CD14-positive monocyte (primary cell): ENCODE results near the gene FOSB. TPM values are rescaled to one million over a fixed set of nuclear protein-coding genes. Genes with fewer than 3 reads are reported as not detected.

Experiments used
- DNase-seq, 3 donors: peaks; one replicate each; pipeline ENCODE4 v3.0.0-alpha.2; 2011 to 2022
- H2AFZ ChIP-seq: 2 replicates; pipeline ENCODE4 v1.6.0; 2012; ENCODE audit warnings: mild to moderate bottlenecking, low read depth, low read length, inconsistent platforms; ENCODE audit not compliant: insufficient read depth, poor library complexity, severe bottlenecking
- H3K27ac ChIP-seq, 2 donors: 1 replicate in 1 of 2; 2 replicates in 1 of 2; pipeline ENCODE4 v1.5.1; 2012 to 2013; ENCODE audit warnings: low read length in 2 of 2, control low read depth in 1 of 2, inconsistent platforms in 1 of 2, low read depth in 1 of 2, mild to moderate bottlenecking in 1 of 2
- H3K27me3 ChIP-seq, 2 donors: one replicate each; pipeline versions ENCODE4 v1.6.0 to v1.6.1; 2011 to 2013; ENCODE audit warnings: low read length in 2 of 2; ENCODE audit not compliant: control insufficient read depth in 2 of 2, insufficient read depth in 2 of 2
- H3K36me3 ChIP-seq, 2 donors: replicated peaks in 1 of 2; 1 replicate in 1 of 2; 2 replicates in 1 of 2; pipeline versions ENCODE4 v1.5.1 to v1.6.1; 2012 to 2013; ENCODE audit warnings: low read length in 2 of 2, control low read depth in 1 of 2, inconsistent platforms in 1 of 2, mild to moderate bottlenecking in 1 of 2; ENCODE audit not compliant: insufficient read depth in 2 of 2, control insufficient read depth in 1 of 2
- H3K4me1 ChIP-seq, 2 donors: 1 replicate in 1 of 2; 2 replicates in 1 of 2; pipeline versions ENCODE4 v1.5.1 to v1.6.1; 2012 to 2013; ENCODE audit warnings: low read length in 2 of 2, control low read depth in 1 of 2, inconsistent platforms in 1 of 2, mild to moderate bottlenecking in 1 of 2, moderate library complexity in 1 of 2; ENCODE audit not compliant: insufficient read depth in 2 of 2, control insufficient read depth in 1 of 2
- H3K4me2 ChIP-seq: replicated peaks from 2 replicates; pipeline ENCODE3; 2012; ENCODE audit warnings: low read length, moderate library complexity, mild to moderate bottlenecking; ENCODE audit not compliant: poor library complexity, severe bottlenecking; ENCODE audit errors: extremely low read depth
- H3K4me3 ChIP-seq, 3 experiments: fragments of 200-600 bp in 1 of 3; sonication (generic) in 1 of 3; replicated peaks in 1 of 3; 1 replicate in 2 of 3; 2 replicates in 1 of 3; pipeline ENCODE4 v1.5.1; 2011 to 2013; ENCODE audit warnings: low read length in 3 of 3, mild to moderate bottlenecking in 3 of 3, control low read depth in 2 of 3, low read depth in 2 of 3, inconsistent platforms in 1 of 3, moderate library complexity in 1 of 3
- H3K79me2 ChIP-seq: 2 replicates; pipeline ENCODE4 v1.6.0; 2012; ENCODE audit warnings: mild to moderate bottlenecking, control low read depth, inconsistent platforms, low read length, moderate library complexity; ENCODE audit not compliant: insufficient read depth
- H3K9ac ChIP-seq: 2 replicates; pipeline ENCODE4 v1.6.0; 2017; ENCODE audit warnings: low read length, mild to moderate bottlenecking; ENCODE audit not compliant: insufficient read depth, poor library complexity, severe bottlenecking
- H3K9me3 ChIP-seq, 2 donors: replicated peaks in 1 of 2; 1 replicate in 1 of 2; 2 replicates in 1 of 2; pipeline versions ENCODE4 v1.5.1 to v1.6.1; 2012 to 2013; ENCODE audit warnings: low read length in 2 of 2, control low read depth in 1 of 2; ENCODE audit not compliant: control insufficient read depth in 1 of 2, insufficient read depth in 1 of 2
- H4K20me1 ChIP-seq: 2 replicates; pipeline ENCODE4 v1.6.0; 2012; ENCODE audit warnings: mild to moderate bottlenecking, low read length, control low read depth, moderate library complexity; ENCODE audit not compliant: insufficient read depth
- H3K27ac Mint-ChIP-seq, 7 donors: one replicate each; pipeline ENCODE4 v1.8.0; 2020; ENCODE audit warnings: mild to moderate bottlenecking in 7 of 7, mixed read lengths in 7 of 7, moderate library complexity in 6 of 7, inconsistent platforms in 2 of 7
- H3K27me3 Mint-ChIP-seq, 3 donors: one replicate each; pipeline ENCODE4 v1.8.0; 2021 to 2022; ENCODE audit warnings: low read depth in 3 of 3, mild to moderate bottlenecking in 3 of 3, mixed read lengths in 3 of 3, moderate library complexity in 3 of 3, inconsistent platforms in 1 of 3
- H3K36me3 Mint-ChIP-seq, 2 donors: one replicate each; pipeline ENCODE4 v1.8.0; 2020; ENCODE audit warnings: mixed read lengths in 2 of 2, inconsistent platforms in 1 of 2, mild to moderate bottlenecking in 1 of 2
- H3K4me1 Mint-ChIP-seq: one replicate; pipeline ENCODE4 v1.8.0; 2020; ENCODE audit warnings: mild to moderate bottlenecking, mixed read lengths
- H3K4me3 Mint-ChIP-seq, 2 donors: one replicate each; pipeline ENCODE4 v1.8.0; 2020; ENCODE audit warnings: mild to moderate bottlenecking in 2 of 2, mixed read lengths in 2 of 2, moderate library complexity in 1 of 2
- H3K9me3 Mint-ChIP-seq, 7 donors: one replicate each; pipeline ENCODE4 v1.8.0; 2020 to 2022; ENCODE audit warnings: mixed read lengths in 7 of 7, mild to moderate bottlenecking in 6 of 7, moderate library complexity in 6 of 7, inconsistent platforms in 2 of 7
- CTCF ChIP-seq: fragments of 200-600 bp; IDR thresholded peaks from one replicate; pipeline ENCODE4 v1.8.0; 2022; ENCODE audit warnings: antibody characterized with exemption, mild to moderate bottlenecking
- WGBS: methylation state at CpG from one replicate; pipeline ENCODE4 v1.1.5; 2013; ENCODE audit warnings: missing lambda C conversion rate; ENCODE audit not compliant: insufficient coverage; 5-methylcytosine and 5-hydroxymethylcytosine counted together
- intact Hi-C, 2 donors: fragments of 100-400 bp; cut with micrococcal nuclease; formaldehyde crosslinking; loops; one replicate each; pipeline versions ENCODE4 v1.15.0 to v1.15.1; 2023
- polyA plus RNA-seq, 3 donors: library from polyadenylated mRNA; depleted of rRNA in 1 of 3; unstranded in 2 of 3; stranded (reverse) in 1 of 3; fragments of 300-500 nt in 2 of 3; fragments of >200 nt in 1 of 3; fragmentation: Illumina TruSeq in 2 of 3; gene quantifications; 1 replicate in 2 of 3; 2 replicates in 1 of 3; pipeline ENCODE4 v1.2.3, GENCODE V29; 2012 to 2021

Gene FOSB
- polyA plus RNA-seq, 3 donors, result 27.3 to 840 (median 28.2) TPM

GRCh38 chr19:45443462-45444317 lies 24.1 kb upstream of the FOSB start:
- under 1% methylated on average over 39 of the region's 49 CpGs for WGBS

More at GRCh38 chr19:45443462-45444317, 24.1 kb upstream of the FOSB start:
- H3K79me2 ChIP-seq, result no peaks in the 10 kb centered on the region
- Mint-ChIP-seq H3K9me3 (peaks cover 0 to 7% (median 2%) of the 10 kb centered on the region in 7 donors), H3K4me1 (peaks cover 54% of the 10 kb centered on the region), H3K27me3 (peaks cover 0 to 9% (median 9%) of the 10 kb centered on the region in 3 donors), H3K36me3 (peaks cover 5 to 7% of the 10 kb centered on the region in 2 donors), H3K4me3 (peak overlapping the region; percentile 82 to 89), H3K27ac (peak overlapping the region; percentile 94 to 100 (median 98))
- H3K4me1 ChIP-seq, result peaks cover 42 to 57% of the 10 kb centered on the region in 2 donors
- H3K4me3 ChIP-seq, result peak overlapping the region; percentile 33 to 67 (median 38)
- TF ChIP-seq CTCF, result no peak
- peak overlapping the region; percentile 73 for H3K4me2 ChIP-seq
- H3K9ac ChIP-seq, result peak overlapping the region; percentile 83
- no peaks in the 10 kb centered on the region for H3K9me3 ChIP-seq
- H3K27ac ChIP-seq, result peak overlapping the region; percentile 87 to 97
- intact Hi-C loops, result loop anchor here in 1 of 2 donors (1.0 to 2.0 kb wide), 2 partner anchors 12 to 15 kb away; no protein-coding TSS in a partner anchor
- no peak overlapping the region for H2AFZ ChIP-seq
- no peaks in the 10 kb centered on the region for H3K36me3 ChIP-seq
- H3K27me3 ChIP-seq, result peaks cover 0 to 3% of the 10 kb centered on the region in 2 donors
- DNase-seq, result peak; percentile 89 to 96 (median 94)
- H4K20me1 ChIP-seq, result no peaks in the 10 kb centered on the region
